ENCODE measurements around the gene PLEKHG3.

- TF ChIP-seq HMGXB4 (CRISPR knock-in tag; IDR thresholded peaks at IDR 0.05): no peak
- TF ChIP-seq, protein P1, sequence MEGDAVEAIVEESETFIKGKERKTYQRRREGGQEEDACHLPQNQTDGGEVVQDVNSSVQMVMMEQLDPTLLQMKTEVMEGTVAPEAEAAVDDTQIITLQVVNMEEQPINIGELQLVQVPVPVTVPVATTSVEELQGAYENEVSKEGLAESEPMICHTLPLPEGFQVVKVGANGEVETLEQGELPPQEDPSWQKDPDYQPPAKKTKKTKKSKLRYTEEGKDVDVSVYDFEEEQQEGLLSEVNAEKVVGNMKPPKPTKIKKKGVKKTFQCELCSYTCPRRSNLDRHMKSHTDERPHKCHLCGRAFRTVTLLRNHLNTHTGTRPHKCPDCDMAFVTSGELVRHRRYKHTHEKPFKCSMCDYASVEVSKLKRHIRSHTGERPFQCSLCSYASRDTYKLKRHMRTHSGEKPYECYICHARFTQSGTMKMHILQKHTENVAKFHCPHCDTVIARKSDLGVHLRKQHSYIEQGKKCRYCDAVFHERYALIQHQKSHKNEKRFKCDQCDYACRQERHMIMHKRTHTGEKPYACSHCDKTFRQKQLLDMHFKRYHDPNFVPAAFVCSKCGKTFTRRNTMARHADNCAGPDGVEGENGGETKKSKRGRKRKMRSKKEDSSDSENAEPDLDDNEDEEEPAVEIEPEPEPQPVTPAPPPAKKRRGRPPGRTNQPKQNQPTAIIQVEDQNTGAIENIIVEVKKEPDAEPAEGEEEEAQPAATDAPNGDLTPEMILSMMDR (IDR thresholded peaks at IDR 0.05): no peak
- TF ChIP-seq ATF6 (CRISPR knock-in tag; IDR thresholded peaks at IDR 0.05): no peak
- TF ChIP-seq IRF1 (CRISPR knock-in tag; IDR thresholded peaks at IDR 0.05): no peak
- TF ChIP-seq ZNF121 (CRISPR knock-in tag; IDR thresholded peaks at IDR 0.05): no peak
- no peak for TF ChIP-seq USF2 (CRISPR knock-in tag; IDR thresholded peaks at IDR 0.05)
- no peak for TF ChIP-seq ATF1 (CRISPR knock-in tag; IDR thresholded peaks at IDR 0.05)
- TF ChIP-seq JUN (CRISPR knock-in tag; IDR thresholded peaks at IDR 0.05): no peak
- TF ChIP-seq KAT7 (CRISPR knock-in tag; IDR thresholded peaks at IDR 0.05; ENCODE audit: borderline replicate concordance): no peak
Observed at GRCh38 chr14:64757601-64758000, 53.4 kb downstream of the PLEKHG3 start.

Measured in WTC11 (cell line).